GM12892 (cell line): ENCODE data around the gene SPTBN1.

Experiments
- POLR2A ChIP-seq: IDR thresholded peaks from 2 replicates; pipeline ENCODE4 v1.6.1; 2011; ENCODE audit warnings: low read depth, low read length, control low read depth
- POLR2AphosphoS5 ChIP-seq: IDR thresholded peaks from 2 replicates; pipeline ENCODE4 v1.6.1; 2011; ENCODE audit warnings: low read depth, low read length, control low read depth
- TAF1 ChIP-seq: IDR thresholded peaks from 2 replicates; pipeline ENCODE4 v1.6.1; 2011; ENCODE audit warnings: low read depth, mild to moderate bottlenecking, control low read depth, low read length, borderline replicate concordance

GRCh38 chr2:54496920-54497319 lies 40.8 kb downstream of the SPTBN1 start:
- TF ChIP-seq TAF1 (no peak), POLR2A (no peak), POLR2AphosphoS5 (no peak)
